ENCODE results near the gene ISLR.
"Not testable (repeated sequence)": the region's sequence is repeated elsewhere in the genome, so short reads cannot be mapped to it uniquely, and the experiment has no call there.

ISLR gene

DNA sequence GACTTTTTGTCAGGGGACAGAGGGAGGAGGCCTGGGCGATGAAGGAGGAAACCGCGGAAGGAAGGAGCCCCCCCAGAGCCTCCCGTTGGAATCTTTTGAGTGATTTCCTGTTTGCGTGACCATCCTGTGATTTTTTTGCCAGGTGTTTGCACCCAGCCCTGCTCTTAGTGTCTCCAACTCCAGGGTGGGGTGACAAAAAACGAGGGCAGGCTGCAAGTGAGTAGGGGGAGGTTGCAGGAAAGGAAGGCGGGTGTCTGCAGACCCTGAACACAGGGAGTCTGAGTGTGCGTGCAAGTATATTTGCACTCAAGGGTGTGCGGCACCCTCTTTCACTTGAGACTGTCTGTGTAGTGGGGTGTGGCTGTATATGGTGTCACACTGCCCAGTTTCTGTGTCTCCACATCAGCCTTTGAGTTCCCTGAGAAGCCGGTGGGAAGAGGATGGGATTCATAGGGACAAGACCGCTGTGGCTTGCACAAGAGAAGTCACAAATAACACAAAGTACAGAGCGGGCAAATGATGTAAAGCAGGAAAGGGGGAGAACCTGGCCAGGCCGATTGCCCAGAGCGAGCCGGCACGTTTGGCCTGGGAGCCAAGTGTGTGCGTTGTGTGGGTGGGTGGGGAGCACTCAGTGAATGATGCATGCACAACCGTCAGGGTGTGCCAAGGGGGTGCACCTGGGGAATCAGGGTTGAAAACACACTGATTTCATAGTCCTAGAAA is 36.5 kb upstream of the ISLR start:
- DNase-seq (ENCODE audit: low read depth in 1 of 2, low spot score in 1 of 2): no peak

DNA sequence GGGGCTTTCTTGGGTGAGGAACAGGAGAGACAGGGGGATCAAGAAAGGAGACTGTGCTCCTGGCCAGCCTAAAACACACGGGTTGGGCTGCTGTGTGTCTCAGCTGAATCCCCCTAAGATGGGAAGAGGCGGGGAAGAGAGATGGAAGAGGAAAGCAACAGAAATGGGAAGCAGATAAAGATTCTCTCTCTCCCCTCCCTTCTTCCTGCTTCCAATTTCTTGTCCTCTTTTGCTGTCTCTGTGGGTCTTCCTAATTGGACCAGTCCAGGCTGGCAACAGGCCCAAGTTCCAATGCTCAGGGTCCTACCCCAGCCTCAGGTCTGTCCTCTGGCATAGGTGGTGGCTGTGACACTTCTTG is 36.0 kb upstream of the ISLR start:
- no peak for DNase-seq (ENCODE audit: low read depth in 1 of 2, low spot score in 1 of 2)

DNA sequence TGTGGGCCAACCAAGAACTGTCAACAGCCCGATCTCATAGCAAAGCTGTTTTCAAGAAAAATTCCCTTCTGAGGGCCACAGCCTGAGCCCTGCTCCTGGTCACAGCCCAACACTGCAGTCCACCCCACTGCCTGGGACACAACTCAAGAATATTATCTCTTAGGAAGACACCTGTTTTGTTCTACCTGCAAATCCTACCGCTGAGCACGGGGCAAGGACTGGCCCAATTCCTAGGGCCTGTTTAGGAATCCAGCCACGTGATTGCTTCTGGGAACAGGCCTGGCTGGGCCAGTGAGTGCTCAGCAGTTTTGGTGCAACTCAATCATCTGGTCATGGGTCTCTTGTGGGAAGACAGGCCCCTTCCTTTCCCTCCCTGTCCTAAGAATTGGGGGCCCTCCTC is 34.9 kb upstream of the ISLR start:
- no peak for DNase-seq (ENCODE audit: low read depth in 1 of 2, low spot score in 1 of 2)

DNA sequence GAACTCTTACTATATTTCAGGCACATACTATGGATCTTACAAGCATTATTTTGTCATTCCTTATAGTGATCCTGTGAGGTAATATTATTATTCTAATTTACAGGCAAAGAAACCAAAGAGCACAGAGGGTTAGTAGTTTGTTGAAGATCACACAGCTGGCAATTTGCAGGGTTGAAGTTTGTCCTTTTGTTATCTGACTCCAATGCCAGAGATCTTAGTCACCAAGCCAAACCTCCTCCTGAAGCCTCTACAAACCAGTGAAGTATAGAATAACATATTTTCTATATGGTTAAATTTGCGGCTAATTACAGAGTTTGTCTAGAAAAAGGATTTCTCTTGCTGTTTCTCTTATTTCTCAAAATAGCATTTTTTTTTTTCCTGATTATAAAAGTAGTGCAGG is 31.9 kb upstream of the ISLR start:
- no peak for DNase-seq (ENCODE audit: low read depth in 1 of 2, low spot score in 1 of 2)

DNA sequence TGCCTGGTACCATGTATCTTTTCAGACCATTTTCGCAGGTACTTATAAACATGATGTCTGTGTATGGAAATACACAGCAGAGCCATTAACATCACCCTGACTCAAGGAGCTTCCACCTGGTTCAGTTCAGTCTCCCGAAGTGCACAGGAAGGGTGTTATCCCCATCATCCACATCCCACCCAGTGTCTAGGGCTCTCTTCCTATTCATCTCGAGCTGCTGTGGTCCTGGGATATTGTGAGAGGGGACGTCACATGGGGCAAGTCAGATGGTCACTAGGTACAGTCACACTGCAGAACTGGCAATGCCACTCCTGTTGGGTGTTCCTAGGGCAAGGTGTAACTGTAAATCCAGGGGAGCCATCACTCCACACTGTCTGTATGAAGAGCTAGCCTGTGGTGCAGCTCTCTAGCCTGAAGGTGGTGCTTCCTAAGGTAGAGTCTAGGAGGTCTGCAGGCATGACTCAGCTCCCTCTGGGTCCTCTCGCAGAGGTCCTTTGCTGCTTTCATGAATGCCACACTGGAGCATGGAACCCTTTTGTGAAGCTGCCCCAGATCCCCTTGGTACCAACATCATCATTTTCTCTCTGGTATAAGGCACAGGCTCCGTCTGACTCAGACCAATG is 29.2 kb upstream of the ISLR start:
- DNase-seq (ENCODE audit: low read depth in 1 of 2, low spot score in 1 of 2): no peak

DNA sequence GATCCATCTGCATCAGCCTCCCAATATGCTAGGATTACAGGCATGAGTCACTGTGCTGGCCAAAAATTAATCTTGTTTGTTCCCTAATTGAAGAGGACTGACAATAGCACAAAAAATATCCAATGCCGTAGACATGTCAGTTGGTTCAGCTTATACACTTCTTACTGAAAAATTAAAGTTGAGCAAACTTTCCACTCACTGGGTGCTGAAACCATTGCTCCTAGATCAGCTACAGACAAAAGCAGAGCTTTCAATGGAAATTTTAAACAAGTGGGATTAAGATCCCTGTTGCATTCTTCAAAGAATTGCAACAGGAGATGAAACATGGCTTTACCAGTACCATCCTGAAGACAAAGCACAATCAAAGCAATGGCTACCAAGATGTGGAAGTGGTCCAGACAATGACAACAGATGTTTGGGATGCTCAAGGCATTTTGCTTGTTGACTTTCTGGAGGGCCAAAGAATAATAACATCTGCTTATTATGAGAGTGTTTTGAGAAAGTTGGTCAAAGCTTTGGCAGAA is 27.2 kb upstream of the ISLR start:
- no peak for DNase-seq (ENCODE audit: low read depth in 1 of 2, low spot score in 1 of 2)

DNA sequence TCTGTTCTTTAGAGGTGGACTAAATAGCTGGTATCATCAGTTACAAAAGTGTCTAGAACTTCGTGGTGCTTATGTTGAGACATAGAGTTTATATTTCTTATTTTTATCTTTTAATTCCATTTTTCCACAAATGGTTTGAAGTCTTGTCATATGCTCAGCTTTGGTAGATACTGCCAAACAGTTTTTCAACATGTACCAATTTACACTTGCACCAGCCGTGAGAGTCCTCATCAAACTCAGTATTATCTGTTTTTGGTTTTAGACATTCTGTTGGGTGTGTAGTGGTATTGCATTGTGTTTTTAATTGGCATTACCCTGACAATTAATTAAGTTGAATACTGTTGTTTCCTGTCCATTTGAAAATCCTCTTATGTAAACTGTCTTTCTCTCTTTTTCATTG is 26.5 kb upstream of the ISLR start:
- no peak for DNase-seq (ENCODE audit: low read depth in 1 of 2, low spot score in 1 of 2)

DNA sequence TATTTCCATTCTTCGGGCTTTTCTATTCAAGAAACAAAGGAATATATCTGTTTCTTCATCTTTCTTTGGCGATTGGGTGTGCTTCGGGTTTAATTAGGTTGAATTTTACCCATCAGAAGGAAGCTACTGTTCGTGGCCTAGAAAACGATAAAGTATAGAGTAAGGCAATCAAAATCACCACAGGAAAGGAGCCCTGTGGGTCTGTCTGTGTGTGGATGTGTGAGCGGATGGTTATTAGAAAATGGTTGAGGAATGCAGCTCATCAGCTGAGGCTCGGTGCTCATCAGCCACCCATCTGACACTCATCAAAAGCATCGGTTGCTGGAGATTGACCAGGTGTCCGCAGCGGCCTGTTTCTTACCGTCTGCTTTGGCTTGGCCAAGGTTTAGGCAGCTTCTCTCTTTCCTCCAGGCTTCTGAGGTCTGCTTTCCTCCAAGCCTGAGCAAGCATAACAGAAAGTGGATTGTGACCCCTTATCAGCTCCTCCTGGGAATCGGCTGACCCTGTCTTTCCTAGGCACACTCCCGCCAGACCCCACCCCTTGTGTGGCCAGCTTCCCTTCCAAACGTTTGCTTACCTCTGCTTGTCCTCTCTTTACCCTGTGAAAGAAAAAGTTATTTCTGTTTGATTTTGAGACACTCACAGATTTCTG is 17.6 kb upstream of the ISLR start:
- no peak for DNase-seq (ENCODE audit: low read depth in 1 of 2, low spot score in 1 of 2)

DNA sequence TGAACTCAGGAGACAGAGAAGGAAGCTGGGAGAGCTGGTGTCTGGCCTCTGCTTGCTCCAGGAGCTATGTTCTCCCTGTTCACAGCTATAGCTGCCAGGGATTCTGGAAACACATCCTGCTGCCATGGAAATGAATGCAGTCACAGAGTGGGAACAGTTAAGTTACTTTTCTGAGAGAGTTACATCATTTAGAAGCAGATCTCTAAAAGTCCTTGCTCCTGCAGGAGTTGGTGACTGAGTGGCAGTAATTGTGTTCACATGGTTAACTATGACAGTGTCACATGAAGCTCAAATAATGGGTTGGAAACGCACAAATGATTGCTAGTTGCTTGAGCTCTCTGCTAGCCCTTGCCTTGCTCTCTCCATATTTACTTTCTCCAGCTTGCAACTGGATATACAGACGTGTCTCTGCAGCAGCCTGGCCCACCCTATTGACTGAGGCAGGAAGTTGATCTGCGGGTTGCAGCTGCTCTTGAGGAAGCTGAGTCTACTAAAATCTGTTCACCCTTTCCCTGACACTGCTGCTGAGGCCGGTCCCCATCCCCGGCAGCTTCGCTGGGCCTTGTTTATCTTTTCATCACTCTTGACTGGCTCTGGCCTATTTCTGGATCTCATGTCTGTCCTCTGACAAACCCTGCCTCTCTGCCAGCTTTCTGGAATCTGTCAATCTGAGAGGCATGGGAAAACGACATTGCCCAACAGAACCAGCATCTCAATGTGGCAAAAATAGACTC is 16.7 kb upstream of the ISLR start:
- DNase-seq (ENCODE audit: low read depth in 1 of 2, low spot score in 1 of 2): no peak

DNA sequence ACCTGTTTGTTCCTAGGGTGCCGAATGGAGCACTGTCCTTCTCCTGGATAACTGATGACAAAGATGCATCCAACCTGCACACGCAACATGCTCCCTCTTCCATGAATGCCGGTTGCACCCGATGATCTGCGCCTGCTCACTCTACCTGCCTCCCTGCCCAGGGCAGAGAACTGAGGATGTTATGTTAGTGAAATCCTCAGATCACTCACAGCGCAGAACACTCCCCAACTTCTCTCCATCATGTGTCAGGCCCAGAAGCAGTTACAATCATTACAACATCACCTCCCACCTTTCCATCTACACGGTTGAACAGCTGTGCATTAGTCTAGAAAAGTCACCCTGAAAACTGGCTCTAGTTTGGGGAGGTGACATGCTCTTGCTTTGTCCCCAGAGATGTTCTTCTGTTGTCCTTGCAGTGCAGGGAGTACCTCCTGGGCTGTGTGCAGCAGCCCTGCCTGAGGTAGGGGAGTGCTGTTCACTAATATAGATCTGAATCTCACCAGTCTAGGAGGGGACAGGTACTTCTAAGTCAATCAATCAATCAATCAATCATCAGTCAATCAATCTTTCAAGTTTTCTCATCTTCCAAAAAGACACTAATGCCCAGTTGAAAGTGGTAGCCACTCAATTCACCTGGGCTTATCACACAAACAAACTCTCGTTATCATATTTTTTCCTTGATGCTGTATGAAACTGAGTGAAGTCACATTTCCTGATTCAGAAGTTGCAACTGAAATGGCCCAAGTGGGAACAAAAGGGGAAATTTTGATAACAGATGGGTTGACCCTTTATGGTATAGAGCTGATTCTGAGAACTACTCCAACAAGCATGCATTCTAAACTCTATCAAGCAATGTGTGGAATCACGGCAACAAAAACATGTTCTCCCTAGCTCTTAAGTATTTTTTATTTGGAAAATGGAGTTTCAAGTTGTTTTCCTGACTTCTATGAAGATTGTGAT is 15.4 kb upstream of the ISLR start:
- DNase-seq (ENCODE audit: low read depth in 1 of 2, low spot score in 1 of 2): no peak

DNA sequence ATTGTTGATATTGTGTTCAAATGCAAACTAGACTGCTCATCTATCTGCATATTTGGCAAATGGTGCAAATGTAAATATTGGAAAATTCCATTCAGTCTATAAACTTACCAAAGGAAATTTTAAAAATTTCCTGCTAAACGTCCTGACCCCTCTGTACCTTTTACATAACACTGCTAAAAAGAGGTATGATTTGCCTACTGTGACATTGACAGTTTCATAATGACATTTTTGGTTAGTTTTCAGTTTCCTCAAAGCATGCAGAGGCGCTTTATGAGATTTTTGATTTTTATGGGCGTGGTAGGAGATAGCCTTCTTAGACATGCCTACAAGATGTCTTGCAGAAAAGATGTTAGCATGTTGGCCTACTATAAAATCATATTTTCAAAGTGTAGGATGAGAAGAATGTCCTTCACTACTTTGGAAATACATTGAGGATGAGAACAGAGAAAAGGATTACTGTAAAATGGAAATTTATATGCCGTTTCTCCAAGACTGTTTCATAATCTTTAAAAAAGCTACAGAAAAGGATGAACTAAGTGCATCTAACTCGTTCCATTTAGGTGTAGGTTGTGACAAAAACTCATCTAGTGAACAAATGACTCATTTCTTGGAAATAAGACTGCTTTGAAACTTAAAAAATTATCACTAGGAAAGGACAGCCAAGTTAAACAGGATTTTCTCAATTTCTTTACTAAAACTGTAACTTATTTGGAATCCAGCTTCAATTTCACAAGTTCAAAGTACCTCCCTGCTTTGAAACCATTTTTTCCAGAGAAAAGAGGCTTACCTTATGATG is 14.5 kb upstream of the ISLR start:
- DNase-seq (ENCODE audit: low read depth in 1 of 2, low spot score in 1 of 2): no peak

DNA sequence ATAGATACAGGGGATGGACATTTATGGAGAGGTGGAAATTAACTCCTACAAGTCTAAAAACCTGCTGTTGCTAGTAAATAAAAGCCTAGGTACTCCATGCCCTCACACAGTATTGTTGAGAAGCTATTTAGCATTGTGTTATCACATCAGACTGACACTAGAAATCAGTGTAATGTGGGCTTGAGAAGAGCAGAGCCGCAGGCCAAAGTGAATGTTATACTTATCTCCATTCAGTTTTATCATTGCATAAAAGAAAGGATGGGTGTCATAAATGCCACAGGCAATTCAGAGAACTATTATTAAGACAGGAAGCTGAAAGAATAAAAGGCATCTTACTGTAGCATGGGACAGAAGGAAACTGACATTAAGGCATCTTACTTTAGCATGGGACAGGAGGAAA is 13.7 kb upstream of the ISLR start:
- DNase-seq (ENCODE audit: low read depth in 1 of 2, low spot score in 1 of 2): no peak

DNA sequence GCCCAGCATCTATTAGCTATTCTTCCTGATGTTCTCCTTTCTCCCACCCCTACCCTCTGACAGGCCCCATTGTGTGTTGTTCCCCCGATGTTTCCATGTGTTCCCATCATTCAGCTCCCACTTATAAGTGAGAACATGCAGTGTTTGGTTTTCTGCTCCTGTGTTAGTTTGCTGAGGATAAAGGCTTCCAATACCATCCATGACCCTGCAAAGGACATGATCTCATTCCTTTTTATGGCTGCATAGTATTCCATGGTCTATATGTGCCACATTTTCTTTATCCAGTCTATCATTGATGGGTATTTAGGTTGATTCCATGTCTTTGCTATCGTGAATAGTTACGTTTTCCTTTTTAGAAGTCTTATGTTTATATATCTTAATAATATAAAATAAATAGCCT is 13.1 kb upstream of the ISLR start:
- DNase-seq (ENCODE audit: low read depth in 1 of 2, low spot score in 1 of 2): not testable (repeated sequence)

DNA sequence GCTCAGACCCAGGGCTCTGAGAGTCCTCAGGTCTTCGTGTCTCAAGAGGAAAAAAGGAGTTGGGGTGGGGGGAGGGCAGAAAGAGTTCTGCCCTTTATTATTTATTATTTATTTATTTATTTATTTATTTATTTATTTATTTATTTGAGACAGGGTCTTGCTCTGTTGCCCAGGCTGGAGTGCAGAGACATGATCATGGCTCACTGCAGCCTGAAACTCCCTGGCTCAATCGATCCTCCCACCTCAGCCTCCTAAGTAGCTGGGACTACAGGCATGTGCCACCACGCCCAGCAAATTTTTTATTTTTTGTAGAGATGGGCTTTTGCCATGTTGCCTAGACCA is 11.3 kb upstream of the ISLR start:
- not testable (repeated sequence) for DNase-seq (ENCODE audit: low read depth in 1 of 2, low spot score in 1 of 2)

DNA sequence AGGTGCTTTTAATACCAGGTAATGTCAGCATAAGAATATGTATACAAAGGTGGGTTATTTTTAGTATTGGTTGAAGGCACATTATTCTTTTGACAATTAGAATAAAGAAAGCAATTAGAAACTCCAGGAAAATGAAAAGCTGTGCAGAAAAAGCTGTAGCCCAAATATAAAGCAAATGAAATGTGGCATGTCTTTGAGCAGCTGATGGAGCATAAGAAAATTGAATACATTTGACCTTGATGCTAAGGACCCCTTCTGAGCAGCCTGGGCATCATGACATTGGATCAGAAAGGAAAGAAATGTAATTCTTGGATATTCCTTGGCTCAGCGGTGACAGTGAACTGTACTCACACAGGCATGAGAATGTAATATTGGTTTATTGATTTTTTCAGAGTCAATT is 8.0 kb upstream of the ISLR start:
- no peak for DNase-seq (ENCODE audit: low read depth in 1 of 2, low spot score in 1 of 2)

DNA sequence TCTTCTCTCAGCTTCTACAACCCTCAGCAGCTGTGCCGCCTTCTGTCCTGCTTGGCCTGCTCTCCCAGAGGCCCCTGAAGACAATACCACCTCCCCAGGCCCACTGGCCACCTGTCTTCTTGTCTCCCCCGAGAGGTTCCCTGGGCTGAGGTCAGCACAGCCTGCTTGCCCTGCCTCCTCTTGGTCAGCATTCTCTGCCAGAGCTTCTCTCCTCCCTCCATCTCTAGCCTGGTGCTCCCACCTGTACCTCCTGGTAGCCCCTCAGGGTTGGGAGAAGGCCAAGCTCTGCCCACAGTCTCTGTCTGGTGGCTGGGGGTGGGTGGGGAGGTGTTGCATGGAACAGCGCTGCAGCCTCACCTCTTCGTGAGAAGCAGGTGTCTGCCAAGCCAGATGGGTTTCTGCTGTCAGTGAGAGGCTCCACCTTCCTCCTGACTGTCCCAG is 5.6 kb upstream of the ISLR start:
- DNase-seq (ENCODE audit: low read depth in 1 of 2, low spot score in 1 of 2): no peak

DNA sequence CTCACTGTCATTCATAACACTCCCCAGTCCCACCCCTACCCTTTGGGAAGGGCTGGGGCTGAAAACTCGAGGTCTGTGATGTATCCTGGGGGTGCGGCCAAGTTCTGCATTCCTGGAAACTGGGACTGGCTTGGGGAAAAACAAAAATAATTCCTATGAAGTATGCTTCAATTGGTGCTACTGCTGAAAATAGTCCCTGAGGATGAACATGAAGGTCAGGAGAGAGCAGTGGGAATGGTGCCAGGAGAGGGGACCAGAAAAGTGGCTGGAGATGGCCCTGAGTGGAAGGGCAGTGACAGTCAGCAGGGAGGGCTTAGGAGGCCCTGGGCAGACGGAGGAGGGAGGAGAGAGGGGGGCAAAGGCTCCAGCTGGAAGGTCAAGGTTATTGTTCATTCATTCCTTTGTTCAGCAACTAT is 4.8 kb upstream of the ISLR start:
- DNase-seq (ENCODE audit: low read depth in 1 of 2, low spot score in 1 of 2): no peak

DNA sequence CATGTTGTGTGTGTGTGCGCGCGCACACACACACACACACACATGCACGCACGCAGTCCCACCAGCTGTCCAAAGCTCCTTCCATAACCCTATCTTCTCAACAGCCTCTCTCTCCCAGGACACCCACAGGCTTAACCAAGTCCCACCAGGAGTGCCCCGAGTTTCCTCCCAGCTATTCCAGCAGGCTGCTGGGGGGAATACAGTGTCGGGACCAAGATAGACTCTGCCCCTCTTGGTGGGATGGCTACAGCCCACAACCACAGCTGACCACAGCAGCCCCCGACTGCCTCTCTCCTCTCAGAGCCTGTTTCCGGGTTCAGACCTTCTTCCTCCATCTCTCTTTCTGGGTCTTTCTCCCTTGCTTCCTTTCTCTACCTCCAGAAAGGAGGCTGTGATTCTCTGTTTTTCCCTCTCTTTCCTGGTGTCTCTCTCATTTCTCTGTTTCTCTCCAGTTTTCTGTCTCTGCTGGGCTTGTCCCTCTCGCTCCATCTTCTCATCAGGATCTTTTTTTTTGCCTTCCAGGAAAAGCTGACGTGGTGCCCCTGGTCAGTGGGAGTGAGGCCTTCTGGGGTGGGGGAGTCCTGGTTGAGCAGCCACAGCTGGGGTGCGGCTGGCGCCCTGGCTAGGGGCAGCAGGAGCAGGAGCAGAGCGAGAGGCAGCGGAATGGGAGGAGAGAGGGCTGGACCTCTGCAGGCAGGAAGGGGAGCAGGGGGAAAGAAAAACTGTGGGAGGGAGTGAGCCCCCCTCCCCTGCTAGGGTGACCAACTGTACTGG is 3.3 kb upstream of the ISLR start:
- no peak for DNase-seq (ENCODE audit: low read depth in 1 of 2, low spot score in 1 of 2)
